GM10266 (cell line): Measurements from ENCODE around the gene TARS1.

Experiments
- DNase-seq: peaks from one replicate; pipeline ENCODE4 v3.0.0; 2012; ENCODE audit errors: extremely low spot score
- CTCF ChIP-seq: IDR thresholded peaks from 2 replicates; pipeline ENCODE4 v1.5.1; 2012; ENCODE audit warnings: mild to moderate bottlenecking, low read depth; ENCODE audit not compliant: control insufficient read depth, insufficient read depth; ENCODE audit errors: missing control alignments

TARS1 gene

GRCh38 chr5:33487236-33487635 is 46.5 kb downstream of the TARS1 start:
- no peak for DNase-seq

GRCh38 chr5:33488558-33489355 is 48.0 kb downstream of the TARS1 start:
- no peak for TF ChIP-seq CTCF
- DNase-seq: no peak

More at GRCh38 chr5:33487236-33487635, 46.5 kb downstream of the TARS1 start:
- no peak for TF ChIP-seq CTCF

- no peak for DNase-seq
Measured at GRCh38 chr5:33489481-33490067, 48.8 kb downstream of the TARS1 start.

GRCh38 chr5:33490071-33490665 is 49.4 kb downstream of the TARS1 start:
- TF ChIP-seq CTCF: no peak
- no peak for DNase-seq

More at GRCh38 chr5:33489481-33490067, 48.8 kb downstream of the TARS1 start:
- no peak for TF ChIP-seq CTCF

GRCh38 chr5:33491941-33492340 is 51.2 kb downstream of the TARS1 start:
- TF ChIP-seq CTCF: no peak
- DNase-seq: no peak

GRCh38 chr5:33494466-33494865 is 53.7 kb downstream of the TARS1 start:
- TF ChIP-seq CTCF: no peak

GRCh38 chr5:33501260-33501659 is 60.5 kb downstream of the TARS1 start:
- no peak for TF ChIP-seq CTCF
- DNase-seq: no peak

More at GRCh38 chr5:33494466-33494865, 53.7 kb downstream of the TARS1 start:
- DNase-seq: no peak
